8988T (cell line): ENCODE measurements around the gene MAN1A1.
"Not testable (repeated sequence)": the region's sequence is repeated elsewhere in the genome, so short reads cannot be mapped to it uniquely, and the experiment has no call there.

ENCODE experiments used
- DNase-seq: peaks from one replicate; pipeline ENCODE4 v3.0.0; 2011

Gene MAN1A1

GRCh38 chr6:119190176-119190575 lies 159.4 kb downstream of the MAN1A1 start:
- no peak for DNase-seq

GRCh38 chr6:119189498-119189897 lies 160.1 kb downstream of the MAN1A1 start:
- DNase-seq, result no peak

GRCh38 chr6:119187596-119187995 lies 162.0 kb downstream of the MAN1A1 start:
- DNase-seq, result no peak

GRCh38 chr6:119186490-119186889 lies 163.1 kb downstream of the MAN1A1 start:
- DNase-seq, result no peak

GRCh38 chr6:119184008-119184648 lies 165.4 kb downstream of the MAN1A1 start:
- DNase-seq, result no peak

- no peak for DNase-seq
Observed at GRCh38 chr6:119183457-119183856, 166.1 kb downstream of the MAN1A1 start.

GRCh38 chr6:119182875-119183274 lies 166.7 kb downstream of the MAN1A1 start:
- DNase-seq, result no peak

- DNase-seq, result no peak
Observed at GRCh38 chr6:119182216-119182803, 167.3 kb downstream of the MAN1A1 start.

GRCh38 chr6:119181046-119181445 lies 168.5 kb downstream of the MAN1A1 start:
- no peak for DNase-seq

GRCh38 chr6:119179842-119180241 lies 169.7 kb downstream of the MAN1A1 start:
- DNase-seq, result no peak

- no peak for DNase-seq
Observed at GRCh38 chr6:119179062-119179461, 170.5 kb downstream of the MAN1A1 start.

GRCh38 chr6:119176445-119176844 lies 173.1 kb downstream of the MAN1A1 start:
- DNase-seq, result no peak

GRCh38 chr6:119174879-119175817 lies 174.4 kb downstream of the MAN1A1 start:
- DNase-seq, result no peak

GRCh38 chr6:119174085-119174445 lies 175.5 kb downstream of the MAN1A1 start:
- DNase-seq, result no peak

- no peak for DNase-seq
Observed at GRCh38 chr6:119173249-119174084, 176.1 kb downstream of the MAN1A1 start.

- DNase-seq, result no peak
Observed at GRCh38 chr6:119172824-119173223, 176.7 kb downstream of the MAN1A1 start.

GRCh38 chr6:119171864-119172588 lies 177.5 kb downstream of the MAN1A1 start:
- no peak for DNase-seq

- no peak for DNase-seq
Observed at GRCh38 chr6:119171088-119171841, 178.3 kb downstream of the MAN1A1 start.

- no peak for DNase-seq
Observed at GRCh38 chr6:119170447-119171087, 179.0 kb downstream of the MAN1A1 start.

GRCh38 chr6:119170103-119170446 lies 179.5 kb downstream of the MAN1A1 start:
- DNase-seq, result no peak

GRCh38 chr6:119169355-119169754 lies 180.2 kb downstream of the MAN1A1 start:
- not testable (repeated sequence) for DNase-seq
